OCI-LY7 (cell line): ENCODE results near the gene CRHR2.

Source experiments
- EZH2phosphoT487 ChIP-seq: fragments of 200-600 bp; sonication (generic); IDR thresholded peaks from 2 replicates; pipeline ENCODE4 v1.6.1; 2018; ENCODE audit warnings: low read depth, borderline replicate concordance, mild to moderate bottlenecking, mixed run types, antibody characterized with exemption, low read length, moderate library complexity, mixed read lengths
- TF ChIP-seq, protein P1 (sequence below): fragments of 200-600 bp; sonication (generic); conservative IDR thresholded peaks from 2 replicates; pipeline ENCODE4 v1.5.1; 2014; ENCODE audit warnings: mild to moderate bottlenecking, antibody characterized with exemption, low read length, moderate library complexity, mixed read lengths

DNA sequence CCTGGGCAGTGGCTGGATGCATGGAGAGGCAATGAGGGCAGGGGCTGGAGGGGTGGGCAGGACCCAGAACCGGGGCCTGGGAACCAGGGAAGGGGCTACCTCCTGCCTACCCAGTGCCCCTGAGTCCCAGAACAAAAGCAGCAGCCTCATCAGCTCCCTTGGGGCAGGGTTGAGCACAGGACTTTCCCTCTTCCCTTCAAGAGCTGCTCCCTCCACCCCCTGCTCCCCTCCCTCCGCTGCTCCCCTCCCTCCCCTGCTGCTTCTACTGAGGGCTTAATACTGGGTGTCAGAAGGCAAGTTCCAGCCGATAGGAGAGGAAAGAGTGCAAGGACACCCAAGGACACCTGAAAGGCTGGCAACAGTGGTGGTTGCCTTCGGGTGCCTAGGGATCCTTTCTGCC is 41.5 kb upstream of the CRHR2 start:
- TF ChIP-seq, protein P1, sequence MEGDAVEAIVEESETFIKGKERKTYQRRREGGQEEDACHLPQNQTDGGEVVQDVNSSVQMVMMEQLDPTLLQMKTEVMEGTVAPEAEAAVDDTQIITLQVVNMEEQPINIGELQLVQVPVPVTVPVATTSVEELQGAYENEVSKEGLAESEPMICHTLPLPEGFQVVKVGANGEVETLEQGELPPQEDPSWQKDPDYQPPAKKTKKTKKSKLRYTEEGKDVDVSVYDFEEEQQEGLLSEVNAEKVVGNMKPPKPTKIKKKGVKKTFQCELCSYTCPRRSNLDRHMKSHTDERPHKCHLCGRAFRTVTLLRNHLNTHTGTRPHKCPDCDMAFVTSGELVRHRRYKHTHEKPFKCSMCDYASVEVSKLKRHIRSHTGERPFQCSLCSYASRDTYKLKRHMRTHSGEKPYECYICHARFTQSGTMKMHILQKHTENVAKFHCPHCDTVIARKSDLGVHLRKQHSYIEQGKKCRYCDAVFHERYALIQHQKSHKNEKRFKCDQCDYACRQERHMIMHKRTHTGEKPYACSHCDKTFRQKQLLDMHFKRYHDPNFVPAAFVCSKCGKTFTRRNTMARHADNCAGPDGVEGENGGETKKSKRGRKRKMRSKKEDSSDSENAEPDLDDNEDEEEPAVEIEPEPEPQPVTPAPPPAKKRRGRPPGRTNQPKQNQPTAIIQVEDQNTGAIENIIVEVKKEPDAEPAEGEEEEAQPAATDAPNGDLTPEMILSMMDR, result no peak
- TF ChIP-seq EZH2phosphoT487, result no peak
